GM20431 (cell line): ENCODE data around the gene DOP1B.

Source experiments
- in situ Hi-C: fragments of 300-500 bp; cut with MseI, MboI; formaldehyde crosslinking; loops from one replicate; pipeline ENCODE4 v1.15.0; 2020; ENCODE audit warnings: low sequenced_read_pairs; ENCODE audit not compliant: unreplicated experiment

Gene DOP1B

DNA sequence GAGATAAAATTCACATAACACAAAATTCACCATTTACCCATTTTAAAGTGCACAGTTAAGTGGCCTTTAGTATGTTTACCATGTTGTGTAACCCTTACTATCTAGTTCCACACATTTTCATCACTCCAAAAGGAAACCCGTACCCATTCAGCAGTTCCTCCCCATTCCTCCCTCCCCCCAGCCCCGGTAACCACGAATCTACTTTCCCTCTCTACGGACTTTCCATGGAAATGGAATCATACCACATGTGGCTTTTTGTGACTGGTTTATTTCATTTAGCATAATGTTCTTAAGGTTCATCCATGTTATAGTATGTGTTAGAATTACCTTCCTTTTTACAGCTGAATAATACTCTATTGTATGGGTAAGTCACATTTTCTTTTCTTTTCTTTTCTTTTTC is 10.9 kb downstream of the DOP1B start:
- in situ Hi-C loops: no loop called here

DNA sequence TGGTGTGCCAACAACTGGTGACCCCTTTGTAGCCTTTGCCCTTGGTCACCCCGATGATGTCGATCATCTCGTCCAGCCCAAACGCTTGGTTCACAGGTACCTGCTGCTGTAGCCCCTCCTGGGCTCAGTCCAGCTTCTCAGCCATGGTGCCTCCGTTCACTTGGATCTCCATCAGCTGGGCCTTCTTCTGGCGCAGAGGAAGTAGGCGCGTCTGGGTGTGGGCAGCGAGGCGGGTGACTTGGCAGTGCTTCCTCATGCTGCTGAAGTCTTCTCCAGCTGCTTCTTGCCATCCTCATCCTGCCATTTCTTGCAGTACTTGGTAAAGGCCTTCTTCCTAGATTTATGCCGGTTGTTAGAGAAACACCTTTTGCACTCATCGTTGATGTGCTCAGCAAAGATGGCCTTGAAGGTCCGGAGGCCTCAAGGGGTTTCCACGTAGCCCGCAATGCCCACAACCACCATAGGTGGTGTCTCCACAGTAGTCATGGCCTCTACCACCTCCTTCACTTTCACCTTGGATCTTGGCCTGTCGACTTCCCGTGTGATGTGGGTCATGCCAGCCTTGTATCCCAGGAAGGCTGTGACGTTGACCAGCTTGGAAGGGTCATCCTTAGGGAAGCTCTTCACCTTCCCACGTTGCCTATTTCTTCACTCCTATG is 13.0 kb downstream of the DOP1B start:
- in situ Hi-C loops: no loop called here

DNA sequence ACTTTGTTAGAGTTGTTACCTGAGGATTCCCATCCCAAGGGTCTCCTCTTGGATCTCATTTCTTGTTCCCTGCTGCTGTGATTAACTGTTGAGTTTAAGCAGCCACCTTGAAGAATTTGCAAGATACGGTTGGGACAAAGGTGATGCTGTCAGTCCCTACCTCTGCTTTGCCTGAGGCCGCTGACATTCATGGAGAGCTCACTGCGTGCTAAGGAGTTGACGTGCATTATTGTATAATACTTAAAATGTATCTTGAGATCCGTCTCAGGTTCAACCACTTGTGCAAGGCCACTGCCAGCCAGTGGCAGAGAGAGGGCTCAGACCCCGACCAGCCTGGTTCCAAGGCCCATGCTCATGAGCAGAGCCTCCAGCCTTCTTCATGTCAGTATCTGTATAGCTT is 14.2 kb downstream of the DOP1B start:
- in situ Hi-C loops: no loop called here

DNA sequence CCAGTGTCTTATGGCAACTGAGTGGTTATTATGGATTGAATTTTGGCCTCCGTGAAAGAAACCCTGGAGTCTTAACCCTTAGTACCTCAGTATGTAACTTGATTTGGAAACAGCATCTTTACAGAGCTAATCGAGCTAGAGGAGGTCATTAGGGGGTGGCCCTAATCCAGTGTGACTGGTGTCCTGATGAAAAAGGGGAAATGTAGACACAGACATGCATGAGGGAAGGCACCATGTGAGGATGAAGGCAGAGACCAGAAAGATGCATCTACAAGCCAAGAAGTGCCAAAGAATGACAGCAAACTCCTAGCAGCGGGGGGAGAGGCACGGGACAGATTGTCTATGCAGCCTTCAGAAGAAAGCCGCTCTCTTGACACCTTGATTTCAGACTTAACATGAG is 14.7 kb downstream of the DOP1B start:
- in situ Hi-C loops: no loop called here

- in situ Hi-C loops: no loop called here
Observed at GRCh38 chr21:36171741-36172331, 15.2 kb downstream of the DOP1B start.

DNA sequence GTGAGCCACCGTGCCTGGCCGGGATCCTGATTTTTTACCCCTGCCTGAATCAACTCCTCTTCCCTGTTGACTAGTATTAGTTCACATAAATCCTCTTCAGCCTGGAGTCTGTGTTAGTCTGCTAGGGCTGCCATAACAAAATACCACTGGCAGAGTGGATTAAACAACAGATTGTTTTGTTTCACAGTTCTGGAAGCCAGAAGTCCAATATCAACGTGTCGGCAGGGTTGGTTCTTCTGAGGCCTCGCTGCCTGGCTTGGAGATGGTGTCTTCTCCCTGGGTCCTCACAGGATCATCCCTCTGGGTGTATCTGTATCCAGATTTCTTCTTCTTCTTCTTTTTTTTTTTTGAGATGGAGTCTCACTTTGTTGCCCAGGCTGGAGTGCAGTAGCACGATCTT is 18.2 kb downstream of the DOP1B start:
- in situ Hi-C loops: no loop called here

- in situ Hi-C loops: no loop called here
Observed at GRCh38 chr21:36175771-36176565, 19.3 kb downstream of the DOP1B start.

DNA sequence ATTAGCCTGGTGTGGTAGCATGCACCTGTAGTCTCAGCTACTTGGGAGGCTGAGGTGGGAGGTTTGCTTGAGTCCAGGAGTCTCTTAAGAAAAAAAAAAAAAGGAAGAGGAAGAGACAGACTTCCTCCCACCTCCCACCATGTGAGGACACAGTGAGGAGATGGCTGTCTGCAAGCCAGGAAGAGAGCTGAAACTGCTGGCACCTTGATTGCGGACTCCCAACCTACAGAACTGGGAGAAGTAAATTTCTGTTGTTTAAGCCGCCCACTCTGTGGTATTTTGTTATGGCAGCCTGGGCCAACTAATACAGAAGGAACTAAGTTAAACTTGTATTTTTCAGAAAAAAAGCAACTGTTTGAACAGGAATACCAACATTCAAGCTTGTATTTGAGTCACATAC is 21.7 kb downstream of the DOP1B start:
- in situ Hi-C loops: no loop called here

DNA sequence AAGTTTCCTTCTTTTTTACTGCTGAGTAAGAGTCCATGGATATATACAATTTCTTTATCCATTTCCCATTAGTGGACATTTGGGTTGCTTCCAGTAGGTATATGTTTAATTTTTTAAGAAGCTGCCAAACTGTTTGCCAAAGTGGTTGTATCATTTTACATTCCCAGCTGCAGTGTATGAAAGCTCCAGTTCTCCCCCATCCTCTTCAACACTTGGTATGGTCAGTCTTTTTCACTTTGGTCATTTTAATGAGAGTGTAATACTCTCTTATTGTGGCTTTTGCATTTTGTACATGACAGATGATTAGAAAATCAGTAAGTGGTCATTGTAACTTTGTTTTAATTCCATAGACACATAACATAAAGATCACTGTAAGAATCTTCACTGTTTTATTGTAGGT is 22.5 kb downstream of the DOP1B start:
- in situ Hi-C loops: no loop called here

DNA sequence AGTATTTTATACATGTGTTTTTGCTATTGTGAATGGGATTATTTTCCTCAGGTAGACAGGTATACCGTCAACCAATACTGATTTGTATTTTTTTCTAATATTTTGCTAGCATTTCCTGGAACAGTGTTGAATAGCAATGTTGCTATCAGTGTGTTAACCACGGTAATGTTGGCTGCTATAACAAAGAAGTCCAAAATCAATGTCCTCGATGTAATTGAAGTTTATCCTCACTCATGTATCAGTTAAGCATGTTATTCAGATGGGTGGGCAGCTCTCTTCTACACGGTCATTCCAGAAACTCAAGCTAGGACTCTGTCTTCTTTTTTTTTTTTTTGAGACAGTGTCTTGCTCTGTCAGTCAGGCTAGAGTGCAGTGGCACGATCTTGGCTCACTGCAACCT is 24.3 kb downstream of the DOP1B start:
- in situ Hi-C loops: no loop called here

DNA sequence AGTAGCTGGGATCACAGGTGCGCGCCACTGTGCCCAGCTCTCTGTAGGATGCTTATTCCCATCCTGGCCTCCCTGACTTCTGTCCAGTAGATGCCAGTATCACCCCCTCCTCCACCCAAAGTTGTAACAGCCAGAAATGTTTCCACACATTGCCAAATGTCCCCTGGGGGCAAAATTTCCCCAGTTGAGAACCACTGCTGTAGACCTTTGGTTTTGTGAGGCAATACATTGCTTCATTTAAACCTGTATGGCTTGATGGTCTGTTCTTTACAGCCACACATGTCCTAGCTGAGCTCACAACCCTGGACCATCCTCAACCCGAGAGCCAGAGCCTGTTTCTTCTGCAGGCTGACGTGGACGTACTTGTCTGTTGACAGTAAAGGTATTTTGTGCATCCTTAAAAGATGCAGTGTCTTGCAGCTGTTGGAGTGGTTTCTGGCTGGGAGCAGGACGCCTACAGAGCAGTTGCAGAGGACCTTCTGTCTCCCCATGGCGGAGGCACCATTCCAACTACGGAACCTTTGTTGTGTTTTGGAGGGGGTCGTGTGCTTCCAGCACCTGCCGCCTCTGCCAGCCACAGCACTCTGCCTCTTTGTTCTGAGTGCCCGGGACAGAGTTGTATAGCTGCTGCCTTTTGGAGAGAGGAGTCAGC is 26.6 kb downstream of the DOP1B start:
- in situ Hi-C loops: no loop called here

DNA sequence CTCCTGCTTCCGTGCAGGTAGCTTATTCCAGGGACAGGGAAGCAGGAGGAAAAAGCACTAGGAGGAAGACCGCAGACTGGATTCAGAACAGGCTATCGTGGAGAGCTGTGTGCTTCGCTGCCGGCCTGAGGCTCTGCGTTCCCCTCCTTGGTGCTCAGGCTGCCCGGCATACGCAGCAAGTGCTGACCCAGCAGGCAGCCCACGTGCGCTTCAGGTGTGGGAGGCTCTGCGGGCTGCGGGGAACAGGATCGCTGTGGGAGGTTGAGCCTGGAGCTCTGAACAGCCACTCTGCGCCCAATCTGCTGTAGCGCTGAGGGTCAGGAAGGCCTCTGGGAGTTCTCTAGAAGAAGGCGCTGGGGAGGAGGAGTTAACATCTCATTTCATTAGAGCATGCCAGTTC is 27.9 kb downstream of the DOP1B start:
- in situ Hi-C loops: no loop called here

DNA sequence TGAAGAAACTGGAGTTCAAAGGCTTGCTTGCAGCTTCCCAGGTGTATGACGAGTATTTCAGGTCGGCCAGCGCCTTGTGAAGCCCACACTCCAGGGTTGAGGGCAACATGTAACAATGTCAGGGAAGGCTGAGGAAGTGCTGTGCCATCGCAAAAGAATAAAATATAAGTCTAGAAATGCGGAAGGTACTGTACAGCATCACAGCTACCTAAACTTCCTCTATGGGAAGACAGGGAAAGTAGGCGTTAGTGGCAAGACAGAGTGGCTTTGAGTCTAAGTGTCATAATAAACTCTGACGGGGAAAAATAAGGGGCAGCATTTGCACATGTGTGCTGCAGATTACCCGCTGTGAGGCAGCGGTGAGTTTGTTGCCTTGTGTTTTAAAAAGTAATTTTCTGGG is 28.9 kb downstream of the DOP1B start:
- in situ Hi-C loops: no loop called here

DNA sequence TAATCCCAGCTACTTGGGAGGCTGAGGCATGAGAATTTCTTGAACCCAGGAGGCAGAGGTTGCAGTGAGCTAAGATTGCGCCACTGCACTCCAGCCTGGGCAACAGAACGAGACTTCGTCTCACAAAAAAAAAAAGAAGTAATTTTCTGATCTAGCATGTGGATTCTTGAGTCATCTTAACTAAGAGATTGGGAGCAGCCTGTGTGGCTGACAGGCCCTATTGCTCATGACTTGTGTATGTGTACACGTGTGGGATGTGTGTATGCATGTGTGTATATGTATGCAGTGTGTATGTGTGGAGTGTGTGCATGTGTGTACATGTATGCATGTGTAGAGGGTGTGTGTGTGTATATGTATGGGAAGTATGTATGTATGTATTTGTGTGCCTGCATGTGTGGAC is 29.5 kb downstream of the DOP1B start:
- in situ Hi-C loops: no loop called here

DNA sequence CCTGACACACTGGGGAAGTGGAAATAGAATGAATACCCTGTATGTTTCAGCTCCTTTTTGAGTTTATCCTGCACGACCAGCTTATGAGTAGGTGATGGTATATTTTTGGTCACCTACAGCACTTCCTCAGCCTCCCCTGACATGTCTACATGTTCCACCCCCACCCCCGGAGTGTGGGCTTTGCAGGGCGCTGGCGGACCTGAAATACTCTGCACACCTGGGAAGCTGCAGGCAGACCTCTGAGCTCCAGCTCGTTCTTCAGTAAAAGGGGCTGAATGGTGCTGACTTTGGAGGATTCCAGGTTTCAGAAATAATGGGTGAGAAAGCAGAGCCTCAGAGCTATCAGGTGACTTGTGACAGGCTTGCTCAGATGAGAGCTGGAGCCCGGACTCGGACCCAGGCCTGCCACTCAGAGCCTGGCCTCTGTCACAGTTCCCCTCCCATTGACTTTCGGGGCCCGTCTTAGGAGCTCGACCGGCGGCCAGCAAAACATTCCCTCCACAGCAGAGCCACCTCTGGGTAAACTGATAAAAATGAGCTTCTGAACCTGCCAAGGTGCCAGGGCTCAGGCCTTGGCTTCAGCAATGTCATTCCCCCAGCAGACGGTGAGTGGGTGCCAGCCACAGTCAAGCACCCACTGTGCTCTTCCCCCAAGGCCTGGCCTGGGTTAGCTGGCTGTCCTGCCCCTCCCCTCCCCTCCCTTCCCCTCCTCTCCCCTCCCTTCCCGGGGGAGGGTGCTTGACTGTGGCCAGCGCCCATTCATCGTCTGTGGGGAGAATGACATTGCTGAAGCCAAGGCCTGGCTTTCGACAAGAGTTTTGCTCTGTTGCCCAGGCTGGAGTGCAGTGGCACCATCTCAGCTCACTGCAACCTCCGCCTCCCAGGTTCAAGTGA is 30.1 kb downstream of the DOP1B start:
- in situ Hi-C loops: no loop called here

DNA sequence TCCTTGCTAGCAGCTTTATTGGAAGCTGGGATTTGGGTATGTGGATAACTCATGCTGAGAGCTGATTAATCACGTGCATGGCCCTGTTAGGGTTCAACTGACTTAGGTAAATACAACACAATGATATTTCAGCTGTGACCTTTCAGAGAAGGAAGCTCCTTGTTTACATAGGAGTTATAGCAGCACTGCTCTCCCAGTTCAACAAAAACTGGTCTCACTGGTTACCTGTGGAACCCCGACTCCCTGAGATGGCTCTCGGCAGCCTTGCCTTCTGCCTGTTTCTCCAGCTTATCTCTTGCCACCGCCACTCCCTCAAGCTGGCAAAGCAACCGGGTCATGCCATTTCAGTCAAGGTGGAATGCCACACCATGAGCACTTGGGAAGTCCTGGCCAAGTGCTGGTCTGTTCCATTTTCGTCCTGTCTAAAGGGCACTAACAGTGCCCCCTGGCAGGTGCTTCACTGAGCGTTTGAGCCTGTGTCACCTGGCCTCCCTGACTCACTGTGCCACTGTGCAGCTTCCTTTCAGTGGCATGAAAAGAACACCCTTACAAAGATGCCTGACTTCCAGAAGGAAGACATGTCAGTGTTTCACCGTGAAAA is 31.6 kb downstream of the DOP1B start:
- in situ Hi-C loops: no loop called here

- in situ Hi-C loops: no loop called here
Observed at GRCh38 chr21:36188937-36189336, 32.3 kb downstream of the DOP1B start.

- in situ Hi-C loops: no loop called here
Observed at GRCh38 chr21:36190736-36191135, 34.1 kb downstream of the DOP1B start.

DNA sequence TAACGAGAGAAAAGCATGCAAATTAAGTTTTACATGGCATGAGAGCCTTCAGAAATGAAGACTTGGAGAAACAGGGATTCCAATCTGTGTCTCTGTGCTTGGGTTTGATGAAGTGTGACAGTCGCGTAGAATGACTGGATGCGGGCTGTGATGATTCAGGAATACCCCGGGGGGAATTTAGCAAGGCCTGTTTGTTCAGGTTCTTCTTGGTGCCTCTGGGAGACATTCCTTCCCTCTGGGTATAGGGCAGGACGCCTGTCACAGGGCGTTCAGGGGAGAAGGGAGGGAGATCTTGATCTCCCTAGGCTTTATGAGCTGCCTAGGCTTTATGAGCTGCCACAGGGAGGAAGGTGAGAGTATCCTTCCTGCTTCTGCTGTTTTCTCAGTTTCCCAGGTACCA is 36.6 kb downstream of the DOP1B start:
- in situ Hi-C loops: no loop called here

DNA sequence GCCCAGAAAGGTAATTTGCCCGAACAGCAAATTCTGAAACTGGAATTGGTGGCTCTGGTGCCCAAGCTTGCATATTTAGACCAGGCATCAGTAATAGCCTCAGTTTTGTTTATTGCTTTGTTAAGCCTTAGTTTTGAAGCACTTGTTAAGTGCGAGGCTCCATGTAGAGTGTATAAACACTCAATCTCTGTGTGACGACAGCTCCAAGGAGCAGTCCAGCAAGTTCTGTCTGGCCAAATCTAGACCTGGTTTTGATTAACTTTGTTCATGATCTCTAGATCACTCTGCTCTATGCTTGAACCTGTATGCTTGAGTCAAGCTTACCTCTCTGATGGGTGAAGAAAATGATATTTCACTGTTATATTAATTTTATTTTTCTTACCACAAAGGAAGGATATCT is 37.4 kb downstream of the DOP1B start:
- in situ Hi-C loops: no loop called here
